Measurements from ENCODE around the gene PTCD2. TPM values are rescaled to one million over a fixed set of nuclear protein-coding genes. Genes with fewer than 3 reads are reported as not detected.

Gene PTCD2
- total RNA-seq, 1 experiment from 2014 or later: 13.0 TPM

DNA sequence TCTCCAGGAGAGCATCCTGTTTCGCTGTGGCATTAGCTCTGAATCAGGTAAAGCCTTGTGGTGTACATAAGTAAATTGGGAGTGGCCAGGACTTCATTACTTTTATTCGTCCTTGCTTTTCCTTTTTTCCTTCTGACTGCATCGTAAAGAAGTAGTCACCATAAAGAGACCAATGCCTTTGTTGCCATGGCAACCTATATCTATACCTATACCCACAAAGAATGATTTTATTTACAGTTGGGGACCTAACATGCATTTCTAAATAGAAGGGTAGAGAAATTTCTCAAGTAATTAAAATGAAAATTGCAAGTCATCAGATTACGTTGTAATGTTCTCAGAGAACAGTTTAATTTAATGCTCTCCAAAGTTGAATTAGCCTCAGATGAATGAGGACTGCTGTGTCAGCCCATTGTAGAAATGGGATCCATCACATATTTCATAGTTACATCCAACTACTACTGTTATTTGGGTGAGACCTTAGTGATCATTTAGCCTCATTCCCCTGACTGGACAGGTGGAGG, 18.6 kb downstream of the PTCD2 start:
- ATAC-seq: no peak
- H3K27ac Mint-ChIP-seq: no peak overlapping the region
- CTCF ChIA-PET: interaction anchor here (0.8 kb wide), 1 partner anchor 18 kb away, joined by 3 read pairs; no protein-coding TSS in a partner anchor

DNA sequence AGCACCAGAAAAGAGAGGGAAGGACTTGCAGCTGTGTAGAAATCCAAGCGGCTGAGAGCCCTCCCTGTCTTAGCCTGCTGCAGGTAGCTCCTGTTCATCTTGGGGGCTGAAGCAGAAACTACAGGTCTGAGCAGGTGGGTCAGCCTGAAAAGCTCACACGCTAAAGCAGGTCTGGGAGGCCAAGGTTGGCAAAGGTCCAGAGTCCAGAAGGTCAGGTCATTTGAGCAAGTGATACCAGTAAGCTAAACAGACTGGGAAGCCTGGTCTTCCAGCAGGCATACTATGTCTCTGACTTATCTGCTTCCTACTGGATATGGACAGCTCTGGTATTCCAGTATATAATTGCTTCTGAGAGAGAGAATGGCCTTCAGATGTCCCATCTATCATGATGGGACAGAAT, 26.2 kb downstream of the PTCD2 start:
- POLR2A ChIA-PET: no interaction called here
- H3K4me3 Mint-ChIP-seq: no peak overlapping the region
- H3K27ac Mint-ChIP-seq: no peak overlapping the region; the same call in 1 of the 2 replicates
- peaks cover 22% of the 10 kb centered on the region for H3K9me3 Mint-ChIP-seq
- no peaks in the 10 kb centered on the region for H3K27me3 Mint-ChIP-seq (ENCODE audit: low read depth)
- peaks cover 39% of the 10 kb centered on the region for H3K36me3 Mint-ChIP-seq
- peaks cover 8% of the 10 kb centered on the region; the same call in 1 of the 2 replicates for H3K4me1 Mint-ChIP-seq
- DNase-seq (ENCODE audit: low spot score): no peak
- TF ChIP-seq, protein P1, sequence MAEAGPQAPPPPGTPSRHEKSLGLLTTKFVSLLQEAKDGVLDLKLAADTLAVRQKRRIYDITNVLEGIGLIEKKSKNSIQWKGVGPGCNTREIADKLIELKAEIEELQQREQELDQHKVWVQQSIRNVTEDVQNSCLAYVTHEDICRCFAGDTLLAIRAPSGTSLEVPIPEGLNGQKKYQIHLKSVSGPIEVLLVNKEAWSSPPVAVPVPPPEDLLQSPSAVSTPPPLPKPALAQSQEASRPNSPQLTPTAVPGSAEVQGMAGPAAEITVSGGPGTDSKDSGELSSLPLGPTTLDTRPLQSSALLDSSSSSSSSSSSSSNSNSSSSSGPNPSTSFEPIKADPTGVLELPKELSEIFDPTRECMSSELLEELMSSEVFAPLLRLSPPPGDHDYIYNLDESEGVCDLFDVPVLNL (CRISPR knock-in tag; IDR thresholded peaks at IDR 0.05; ENCODE audit: borderline replicate concordance, low read depth): no peak
- ATAC-seq: no peak
- CTCF ChIA-PET: no interaction called here

More for the DNA sequence above, 18.6 kb downstream of the PTCD2 start:
- TF ChIP-seq ZNF317 (CRISPR knock-in tag; IDR thresholded peaks at IDR 0.05; ENCODE audit: borderline replicate concordance, low read depth) (no peak), IRF2 (CRISPR knock-in tag; IDR thresholded peaks at IDR 0.05; ENCODE audit: borderline replicate concordance, low read depth) (no peak), TCF7 (CRISPR knock-in tag; IDR thresholded peaks at IDR 0.05; ENCODE audit: low read depth) (no peak), ETV6 (CRISPR knock-in tag; IDR thresholded peaks at IDR 0.05) (no peak)
- TF ChIP-seq, protein P2, sequence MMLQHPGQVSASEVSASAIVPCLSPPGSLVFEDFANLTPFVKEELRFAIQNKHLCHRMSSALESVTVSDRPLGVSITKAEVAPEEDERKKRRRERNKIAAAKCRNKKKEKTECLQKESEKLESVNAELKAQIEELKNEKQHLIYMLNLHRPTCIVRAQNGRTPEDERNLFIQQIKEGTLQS (CRISPR knock-in tag; conservative IDR thresholded peaks at IDR 0.05): no peak
- TF ChIP-seq, protein P3, sequence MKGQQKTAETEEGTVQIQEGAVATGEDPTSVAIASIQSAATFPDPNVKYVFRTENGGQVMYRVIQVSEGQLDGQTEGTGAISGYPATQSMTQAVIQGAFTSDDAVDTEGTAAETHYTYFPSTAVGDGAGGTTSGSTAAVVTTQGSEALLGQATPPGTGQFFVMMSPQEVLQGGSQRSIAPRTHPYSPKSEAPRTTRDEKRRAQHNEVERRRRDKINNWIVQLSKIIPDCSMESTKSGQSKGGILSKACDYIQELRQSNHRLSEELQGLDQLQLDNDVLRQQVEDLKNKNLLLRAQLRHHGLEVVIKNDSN (CRISPR knock-in tag; IDR thresholded peaks at IDR 0.05): no peak
- TF ChIP-seq, protein P4, sequence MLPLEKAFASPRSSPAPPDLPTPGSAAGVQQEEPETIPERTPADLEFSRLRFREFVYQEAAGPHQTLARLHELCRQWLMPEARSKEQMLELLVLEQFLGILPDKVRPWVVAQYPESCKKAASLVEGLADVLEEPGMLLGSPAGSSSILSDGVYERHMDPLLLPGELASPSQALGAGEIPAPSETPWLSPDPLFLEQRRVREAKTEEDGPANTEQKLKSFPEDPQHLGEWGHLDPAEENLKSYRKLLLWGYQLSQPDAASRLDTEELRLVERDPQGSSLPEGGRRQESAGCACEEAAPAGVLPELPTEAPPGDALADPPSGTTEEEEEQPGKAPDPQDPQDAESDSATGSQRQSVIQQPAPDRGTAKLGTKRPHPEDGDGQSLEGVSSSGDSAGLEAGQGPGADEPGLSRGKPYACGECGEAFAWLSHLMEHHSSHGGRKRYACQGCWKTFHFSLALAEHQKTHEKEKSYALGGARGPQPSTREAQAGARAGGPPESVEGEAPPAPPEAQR (CRISPR knock-in tag; IDR thresholded peaks at IDR 0.05): no peak
- TF ChIP-seq, protein P5, sequence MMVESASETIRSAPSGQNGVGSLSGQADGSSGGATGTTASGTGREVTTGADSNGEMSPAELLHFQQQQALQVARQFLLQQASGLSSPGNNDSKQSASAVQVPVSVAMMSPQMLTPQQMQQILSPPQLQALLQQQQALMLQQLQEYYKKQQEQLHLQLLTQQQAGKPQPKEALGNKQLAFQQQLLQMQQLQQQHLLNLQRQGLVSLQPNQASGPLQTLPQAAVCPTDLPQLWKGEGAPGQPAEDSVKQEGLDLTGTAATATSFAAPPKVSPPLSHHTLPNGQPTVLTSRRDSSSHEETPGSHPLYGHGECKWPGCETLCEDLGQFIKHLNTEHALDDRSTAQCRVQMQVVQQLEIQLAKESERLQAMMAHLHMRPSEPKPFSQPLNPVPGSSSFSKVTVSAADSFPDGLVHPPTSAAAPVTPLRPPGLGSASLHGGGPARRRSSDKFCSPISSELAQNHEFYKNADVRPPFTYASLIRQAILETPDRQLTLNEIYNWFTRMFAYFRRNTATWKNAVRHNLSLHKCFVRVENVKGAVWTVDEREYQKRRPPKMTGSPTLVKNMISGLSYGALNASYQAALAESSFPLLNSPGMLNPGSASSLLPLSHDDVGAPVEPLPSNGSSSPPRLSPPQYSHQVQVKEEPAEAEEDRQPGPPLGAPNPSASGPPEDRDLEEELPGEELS (CRISPR knock-in tag; IDR thresholded peaks at IDR 0.05): no peak
- TF ChIP-seq, protein P6, sequence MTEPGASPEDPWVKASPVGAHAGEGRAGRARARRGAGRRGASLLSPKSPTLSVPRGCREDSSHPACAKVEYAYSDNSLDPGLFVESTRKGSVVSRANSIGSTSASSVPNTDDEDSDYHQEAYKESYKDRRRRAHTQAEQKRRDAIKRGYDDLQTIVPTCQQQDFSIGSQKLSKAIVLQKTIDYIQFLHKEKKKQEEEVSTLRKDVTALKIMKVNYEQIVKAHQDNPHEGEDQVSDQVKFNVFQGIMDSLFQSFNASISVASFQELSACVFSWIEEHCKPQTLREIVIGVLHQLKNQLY (CRISPR knock-in tag; IDR thresholded peaks at IDR 0.05): no peak
- TF ChIP-seq, protein P7, sequence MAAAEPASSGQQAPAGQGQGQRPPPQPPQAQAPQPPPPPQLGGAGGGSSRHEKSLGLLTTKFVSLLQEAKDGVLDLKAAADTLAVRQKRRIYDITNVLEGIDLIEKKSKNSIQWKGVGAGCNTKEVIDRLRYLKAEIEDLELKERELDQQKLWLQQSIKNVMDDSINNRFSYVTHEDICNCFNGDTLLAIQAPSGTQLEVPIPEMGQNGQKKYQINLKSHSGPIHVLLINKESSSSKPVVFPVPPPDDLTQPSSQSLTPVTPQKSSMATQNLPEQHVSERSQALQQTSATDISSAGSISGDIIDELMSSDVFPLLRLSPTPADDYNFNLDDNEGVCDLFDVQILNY (CRISPR knock-in tag; IDR thresholded peaks at IDR 0.05): no peak
- H3K4me3 Mint-ChIP-seq: no peak overlapping the region
- H3K27me3 Mint-ChIP-seq (ENCODE audit: low read depth): no peaks in the 10 kb centered on the region
- peaks cover 23% of the 10 kb centered on the region for H3K36me3 Mint-ChIP-seq
- no peak for DNase-seq (ENCODE audit: low spot score)
- 0 out of 2 replicates have a peak, but pooled peaks cover 2% of the 10 kb centered on the region for H3K4me1 Mint-ChIP-seq
- H3K9me3 Mint-ChIP-seq: peaks cover 3% of the 10 kb centered on the region
- POLR2A ChIA-PET: no interaction called here

DNA sequence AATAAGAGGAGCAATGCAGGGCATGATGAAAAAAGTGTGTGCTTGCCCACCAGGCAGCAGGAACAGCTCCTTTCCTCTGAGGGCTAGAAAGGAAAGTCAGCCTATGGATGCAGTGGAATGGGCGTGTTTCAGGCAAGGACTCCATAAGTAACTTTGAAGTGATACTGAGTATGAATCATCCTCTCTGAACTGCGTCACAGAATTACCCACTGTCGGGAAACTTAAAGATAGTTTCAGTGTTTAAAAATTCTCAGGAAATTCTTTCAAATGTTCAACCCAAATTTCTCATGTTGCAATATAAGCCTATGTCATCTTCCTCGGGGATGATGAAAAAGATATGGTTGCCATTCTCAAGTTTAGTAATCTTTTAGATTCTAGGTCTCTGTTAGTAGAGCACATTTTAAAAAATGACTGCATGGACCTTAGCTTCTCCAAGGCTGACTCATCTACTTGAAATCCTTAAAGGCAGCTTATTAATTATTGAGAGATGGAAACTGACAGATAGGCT, 27.7 kb downstream of the PTCD2 start:
- Mint-ChIP-seq H3K27me3 (ENCODE audit: low read depth) (no peaks in the 10 kb centered on the region), H3K4me1 (peaks cover 8% of the 10 kb centered on the region; the same call in 1 of the 2 replicates), H3K36me3 (peaks cover 35% of the 10 kb centered on the region), H3K4me3 (no peak overlapping the region), H3K27ac (no peak overlapping the region), H3K9me3 (peaks cover 22% of the 10 kb centered on the region)
- no peak for DNase-seq (ENCODE audit: low spot score)
- ChIA-PET CTCF (no interaction called here), POLR2A (interaction anchor here (0.7 kb wide), 1 partner anchor 228 kb away, joined by 3 read pairs; no protein-coding TSS in a partner anchor)
- ATAC-seq: no peak
- TF ChIP-seq, protein P8, sequence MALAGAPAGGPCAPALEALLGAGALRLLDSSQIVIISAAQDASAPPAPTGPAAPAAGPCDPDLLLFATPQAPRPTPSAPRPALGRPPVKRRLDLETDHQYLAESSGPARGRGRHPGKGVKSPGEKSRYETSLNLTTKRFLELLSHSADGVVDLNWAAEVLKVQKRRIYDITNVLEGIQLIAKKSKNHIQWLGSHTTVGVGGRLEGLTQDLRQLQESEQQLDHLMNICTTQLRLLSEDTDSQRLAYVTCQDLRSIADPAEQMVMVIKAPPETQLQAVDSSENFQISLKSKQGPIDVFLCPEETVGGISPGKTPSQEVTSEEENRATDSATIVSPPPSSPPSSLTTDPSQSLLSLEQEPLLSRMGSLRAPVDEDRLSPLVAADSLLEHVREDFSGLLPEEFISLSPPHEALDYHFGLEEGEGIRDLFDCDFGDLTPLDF (CRISPR knock-in tag; IDR thresholded peaks at IDR 0.05): no peak
- TF ChIP-seq ZBTB21 (CRISPR knock-in tag; IDR thresholded peaks at IDR 0.05; ENCODE audit: borderline replicate concordance) (no peak), ZNF317 (CRISPR knock-in tag; IDR thresholded peaks at IDR 0.05; ENCODE audit: borderline replicate concordance, low read depth) (no peak)
- TF ChIP-seq, protein P9, sequence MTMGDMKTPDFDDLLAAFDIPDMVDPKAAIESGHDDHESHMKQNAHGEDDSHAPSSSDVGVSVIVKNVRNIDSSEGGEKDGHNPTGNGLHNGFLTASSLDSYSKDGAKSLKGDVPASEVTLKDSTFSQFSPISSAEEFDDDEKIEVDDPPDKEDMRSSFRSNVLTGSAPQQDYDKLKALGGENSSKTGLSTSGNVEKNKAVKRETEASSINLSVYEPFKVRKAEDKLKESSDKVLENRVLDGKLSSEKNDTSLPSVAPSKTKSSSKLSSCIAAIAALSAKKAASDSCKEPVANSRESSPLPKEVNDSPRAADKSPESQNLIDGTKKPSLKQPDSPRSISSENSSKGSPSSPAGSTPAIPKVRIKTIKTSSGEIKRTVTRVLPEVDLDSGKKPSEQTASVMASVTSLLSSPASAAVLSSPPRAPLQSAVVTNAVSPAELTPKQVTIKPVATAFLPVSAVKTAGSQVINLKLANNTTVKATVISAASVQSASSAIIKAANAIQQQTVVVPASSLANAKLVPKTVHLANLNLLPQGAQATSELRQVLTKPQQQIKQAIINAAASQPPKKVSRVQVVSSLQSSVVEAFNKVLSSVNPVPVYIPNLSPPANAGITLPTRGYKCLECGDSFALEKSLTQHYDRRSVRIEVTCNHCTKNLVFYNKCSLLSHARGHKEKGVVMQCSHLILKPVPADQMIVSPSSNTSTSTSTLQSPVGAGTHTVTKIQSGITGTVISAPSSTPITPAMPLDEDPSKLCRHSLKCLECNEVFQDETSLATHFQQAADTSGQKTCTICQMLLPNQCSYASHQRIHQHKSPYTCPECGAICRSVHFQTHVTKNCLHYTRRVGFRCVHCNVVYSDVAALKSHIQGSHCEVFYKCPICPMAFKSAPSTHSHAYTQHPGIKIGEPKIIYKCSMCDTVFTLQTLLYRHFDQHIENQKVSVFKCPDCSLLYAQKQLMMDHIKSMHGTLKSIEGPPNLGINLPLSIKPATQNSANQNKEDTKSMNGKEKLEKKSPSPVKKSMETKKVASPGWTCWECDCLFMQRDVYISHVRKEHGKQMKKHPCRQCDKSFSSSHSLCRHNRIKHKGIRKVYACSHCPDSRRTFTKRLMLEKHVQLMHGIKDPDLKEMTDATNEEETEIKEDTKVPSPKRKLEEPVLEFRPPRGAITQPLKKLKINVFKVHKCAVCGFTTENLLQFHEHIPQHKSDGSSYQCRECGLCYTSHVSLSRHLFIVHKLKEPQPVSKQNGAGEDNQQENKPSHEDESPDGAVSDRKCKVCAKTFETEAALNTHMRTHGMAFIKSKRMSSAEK (CRISPR knock-in tag; IDR thresholded peaks at IDR 0.05; ENCODE audit: borderline replicate concordance): no peak
